ENCODE results near the gene DYRK4. TPM values are rescaled to one million over a fixed set of nuclear protein-coding genes. Genes with fewer than 3 reads are reported as not detected.

The DYRK4 gene
- total and polyA plus RNA-seq, 2 of the 8 experiments (the other 6 are each of a cell fraction or from before 2014, with no cell fraction given) = 10.5 to 11.4 TPM

DNA sequence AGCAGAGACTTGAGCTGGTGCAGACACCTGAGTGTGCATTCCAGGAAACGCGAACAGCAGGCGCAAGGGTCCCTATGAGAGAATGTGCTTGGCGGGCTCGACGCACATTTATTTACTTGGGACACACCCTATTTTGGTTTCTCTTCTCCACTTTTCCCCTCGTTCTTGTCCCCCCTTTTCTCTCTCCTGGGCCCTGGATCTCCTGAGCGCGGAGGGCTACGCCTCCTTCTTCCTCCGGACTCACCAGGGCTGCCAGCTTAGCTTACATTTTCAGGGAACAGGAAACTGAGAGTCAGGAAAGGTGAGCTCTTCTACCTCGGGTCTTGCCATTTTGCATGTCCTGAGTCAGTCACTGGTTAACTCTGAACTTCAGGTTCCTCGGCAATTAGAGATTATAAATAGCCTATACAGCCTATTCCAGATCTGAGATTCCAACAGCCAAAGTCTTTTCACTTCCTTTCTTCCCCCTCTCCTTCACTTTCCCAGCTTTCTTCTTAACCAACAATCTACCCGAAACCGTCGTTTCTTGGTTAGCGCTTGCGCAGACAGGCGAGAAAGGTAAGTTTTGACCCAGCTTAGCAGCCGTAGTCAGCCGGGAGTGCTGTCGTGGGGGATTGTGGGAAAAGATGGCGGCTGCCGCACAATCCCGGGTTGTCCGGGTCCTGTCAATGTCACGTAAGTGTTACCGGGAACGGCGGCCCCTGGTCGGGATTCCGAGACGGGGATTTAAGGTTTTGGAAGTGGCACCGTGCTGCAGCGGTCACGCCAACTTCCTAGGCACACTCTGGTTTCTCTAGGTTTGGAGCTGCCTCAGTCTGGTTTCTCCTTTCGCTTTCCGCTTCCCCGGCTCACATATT, 86.7 kb downstream of the DYRK4 start, which contains the start of the genes AKAP3 and NDUFA9 (continued):
- peak; percentile 62; the same call in 1 of the 2 replicates for TF ChIP-seq CHD1 (IDR thresholded peaks at IDR 0.05; ENCODE audit: low read depth, low read length)

All from H1 (cell line).